ENCODE results near the gene HIVEP1. TPM values are rescaled to one million over a fixed set of nuclear protein-coding genes. Genes with fewer than 3 reads are reported as not detected.

Gene HIVEP1
- total and polyA plus RNA-seq, 4 donors: 5.2 to 40.8 (median 16.7) TPM

DNA sequence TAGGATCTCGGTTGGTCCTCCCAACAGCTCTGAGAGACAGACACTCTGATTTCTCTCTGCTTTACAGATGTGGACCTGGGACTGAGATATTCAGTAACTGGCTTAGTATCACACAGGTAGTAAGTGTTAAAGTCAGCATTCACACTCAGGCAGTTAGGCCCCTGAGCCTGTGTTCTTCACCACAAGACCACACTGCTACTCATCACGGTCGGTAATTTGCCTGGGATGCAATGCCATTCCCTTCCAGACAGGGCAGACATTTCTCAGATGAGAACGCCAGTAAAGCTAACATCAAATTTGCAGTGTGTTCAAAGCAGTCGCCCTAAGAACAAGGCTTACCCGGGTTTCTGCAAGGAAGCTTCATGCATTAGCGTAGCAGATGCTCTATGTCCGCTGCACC lies 39.8 kb upstream of the HIVEP1 start:
- WGBS, 2 donors: 86 to 95% methylated on average over 8 of the region's 8 CpGs
- no peak for DNase-seq
- no peak overlapping the region for H3K27ac ChIP-seq (ENCODE audit: low read depth in 1 of 2, low read length in 2 of 2)
- no peak for ATAC-seq (ENCODE audit: low FRiP score)
- intact Hi-C loops (cut with DNase I): no loop called here
- no peaks in the 10 kb centered on the region for H3K36me3 ChIP-seq (ENCODE audit: control insufficient read depth in 1 of 2, insufficient read depth in 2 of 2, low read length in 1 of 2)
- H3K27me3 ChIP-seq (ENCODE audit: control insufficient read depth in 1 of 2, insufficient read depth in 2 of 2, low read length in 1 of 2): no peaks in the 10 kb centered on the region
- H3K4me1 ChIP-seq (ENCODE audit: control insufficient read depth in 1 of 2, insufficient read depth in 2 of 2, low read length in 2 of 2): peaks cover 0 to 7% of the 10 kb centered on the region in 2 donors
- no peak overlapping the region for H3K4me3 ChIP-seq (ENCODE audit: low read length in 2 of 2)
- H3K9me3 ChIP-seq (ENCODE audit: control insufficient read depth, low read length): no peaks in the 10 kb centered on the region

DNA sequence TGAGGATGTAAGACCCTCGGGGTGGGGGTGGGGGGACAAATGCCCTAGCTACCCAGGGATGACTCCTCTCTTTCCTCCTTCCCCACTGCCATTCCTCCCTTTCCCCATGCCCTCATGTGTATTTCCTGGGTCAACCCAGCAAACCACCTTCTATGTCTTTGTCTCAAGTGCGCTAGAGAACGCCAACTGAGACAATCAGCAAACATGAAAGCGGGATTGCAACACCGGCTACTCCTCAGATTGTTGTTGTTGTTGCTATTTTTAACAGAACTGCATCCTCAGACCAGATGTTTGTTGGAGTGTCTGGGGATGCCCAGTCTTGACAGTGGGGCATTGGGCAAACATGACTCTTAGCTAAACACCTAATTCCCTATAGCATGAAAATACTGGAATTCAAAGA lies 39.3 kb upstream of the HIVEP1 start:
- DNase-seq (no peak), ATAC-seq (ENCODE audit: low FRiP score) (no peak)
- H3K27ac ChIP-seq (ENCODE audit: low read depth in 1 of 2, low read length in 2 of 2): no peak overlapping the region
- H3K4me3 ChIP-seq (ENCODE audit: low read length in 2 of 2): no peak overlapping the region
- H3K4me1 ChIP-seq (ENCODE audit: control insufficient read depth in 1 of 2, insufficient read depth in 2 of 2, low read length in 2 of 2): peaks cover 0 to 7% of the 10 kb centered on the region in 2 donors
- no peaks in the 10 kb centered on the region for H3K36me3 ChIP-seq (ENCODE audit: control insufficient read depth in 1 of 2, insufficient read depth in 2 of 2, low read length in 1 of 2)
- intact Hi-C loops (cut with DNase I): no loop called here
- H3K9me3 ChIP-seq (ENCODE audit: control insufficient read depth, low read length): no peaks in the 10 kb centered on the region
- H3K27me3 ChIP-seq (ENCODE audit: control insufficient read depth in 1 of 2, insufficient read depth in 2 of 2, low read length in 1 of 2): no peaks in the 10 kb centered on the region
- 88 to 93% methylated on average over 5 of the region's 5 CpGs for WGBS, 2 donors

DNA sequence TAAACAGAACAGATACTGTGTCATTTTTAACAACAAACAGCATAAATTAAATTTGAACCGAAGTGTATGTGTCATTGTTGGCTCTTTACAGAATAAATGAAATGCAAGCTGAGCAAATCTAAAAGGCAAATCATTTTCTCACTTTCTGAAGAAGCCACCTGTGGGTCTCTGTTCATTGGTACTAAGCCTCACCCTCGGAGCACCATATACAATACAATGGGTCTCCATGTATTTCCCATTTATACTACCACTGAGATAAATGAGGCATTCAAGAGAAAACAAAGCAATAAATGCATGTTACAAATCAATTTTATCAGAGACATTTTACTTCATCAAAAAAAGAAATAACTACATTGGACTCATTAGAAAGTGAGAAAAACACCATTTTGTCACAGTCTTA lies 38.9 kb upstream of the HIVEP1 start:
- H3K4me3 ChIP-seq (ENCODE audit: low read length in 2 of 2): no peak overlapping the region
- ATAC-seq (ENCODE audit: low FRiP score) (no peak), DNase-seq (no peak)
- WGBS, 2 donors: 96 to 98% methylated on average over 2 of the region's 2 CpGs
- no peaks in the 10 kb centered on the region for H3K36me3 ChIP-seq (ENCODE audit: control insufficient read depth in 1 of 2, insufficient read depth in 2 of 2, low read length in 1 of 2)
- intact Hi-C loops (cut with DNase I): no loop called here
- H3K27ac ChIP-seq (ENCODE audit: low read depth in 1 of 2, low read length in 2 of 2): no peak overlapping the region
- H3K9me3 ChIP-seq (ENCODE audit: control insufficient read depth, low read length): no peaks in the 10 kb centered on the region
- peaks cover 0 to 7% of the 10 kb centered on the region in 2 donors for H3K4me1 ChIP-seq (ENCODE audit: control insufficient read depth in 1 of 2, insufficient read depth in 2 of 2, low read length in 2 of 2)
- no peaks in the 10 kb centered on the region for H3K27me3 ChIP-seq (ENCODE audit: control insufficient read depth in 1 of 2, insufficient read depth in 2 of 2, low read length in 1 of 2)

DNA sequence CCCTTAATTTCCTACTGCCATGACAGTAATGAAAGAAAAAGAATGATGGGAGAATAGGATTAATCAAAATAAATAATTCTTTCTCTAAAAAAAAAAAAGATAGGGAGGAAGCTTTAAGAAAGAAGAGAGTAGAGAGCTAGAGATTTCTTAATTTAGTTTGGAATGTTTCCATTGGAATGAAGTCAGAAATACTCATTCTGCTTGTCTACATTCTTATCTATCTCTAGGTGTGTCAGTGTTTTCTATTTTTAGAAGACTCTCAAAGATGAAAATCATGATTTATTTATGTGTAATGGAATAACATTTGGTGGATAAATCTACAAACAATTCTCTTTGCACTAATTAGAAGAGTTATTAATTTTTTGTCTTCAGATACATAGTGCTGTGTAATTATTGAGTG lies 38.0 kb upstream of the HIVEP1 start:
- intact Hi-C loops (cut with DNase I): no loop called here
- no peak overlapping the region for H3K27ac ChIP-seq (ENCODE audit: low read depth in 1 of 2, low read length in 2 of 2)
- no peaks in the 10 kb centered on the region for H3K36me3 ChIP-seq (ENCODE audit: control insufficient read depth in 1 of 2, insufficient read depth in 2 of 2, low read length in 1 of 2)
- H3K4me1 ChIP-seq (ENCODE audit: control insufficient read depth in 1 of 2, insufficient read depth in 2 of 2, low read length in 2 of 2): peaks cover 0 to 1% of the 10 kb centered on the region in 2 donors
- no peak for ATAC-seq (ENCODE audit: low FRiP score)
- no peak for DNase-seq
- no peak overlapping the region for H3K4me3 ChIP-seq (ENCODE audit: low read length in 2 of 2)
- no peaks in the 10 kb centered on the region for H3K9me3 ChIP-seq (ENCODE audit: control insufficient read depth, low read length)
- H3K27me3 ChIP-seq (ENCODE audit: control insufficient read depth in 1 of 2, insufficient read depth in 2 of 2, low read length in 1 of 2): no peaks in the 10 kb centered on the region

DNA sequence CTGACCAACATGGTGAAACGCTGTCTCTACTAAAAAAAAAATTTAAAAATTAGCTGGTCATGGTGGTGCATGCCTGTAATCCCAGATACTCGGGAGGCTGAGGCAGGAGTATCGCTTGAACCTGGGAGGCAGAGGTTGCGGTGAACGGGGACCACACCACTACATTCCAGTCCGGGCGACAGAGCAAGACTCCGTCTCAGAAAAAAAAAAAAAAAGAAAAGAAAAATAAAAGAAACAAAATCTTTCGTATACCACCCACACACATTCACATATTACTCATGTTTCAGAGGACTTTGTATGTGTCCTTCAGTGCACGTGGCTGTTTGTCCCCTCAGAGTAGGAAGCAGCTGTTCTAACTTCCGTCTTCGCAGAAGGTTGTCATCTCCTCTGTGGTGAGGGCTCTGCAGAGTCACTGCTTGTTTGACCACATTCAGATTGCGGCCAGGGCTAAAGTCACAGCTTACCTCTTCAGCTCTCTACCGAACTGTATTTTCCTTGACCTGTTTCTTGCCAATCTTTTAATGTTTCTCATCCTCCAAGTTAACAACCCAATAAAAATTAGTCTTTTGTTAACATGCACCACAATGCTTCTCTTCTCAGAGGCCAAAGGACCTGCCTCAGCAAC lies 36.6 kb upstream of the HIVEP1 start:
- WGBS, 2 donors: 89 to 92% methylated on average over 14 of the region's 14 CpGs
- no peak overlapping the region for H3K4me3 ChIP-seq (ENCODE audit: low read length in 2 of 2)
- no peaks in the 10 kb centered on the region for H3K9me3 ChIP-seq (ENCODE audit: control insufficient read depth, low read length)
- peak; percentile 36 for ATAC-seq (ENCODE audit: low FRiP score)
- intact Hi-C loops (cut with DNase I): no loop called here
- no peaks in the 10 kb centered on the region for H3K36me3 ChIP-seq (ENCODE audit: control insufficient read depth in 1 of 2, insufficient read depth in 2 of 2, low read length in 1 of 2)
- no peaks in the 10 kb centered on the region for H3K4me1 ChIP-seq (ENCODE audit: control insufficient read depth in 1 of 2, insufficient read depth in 2 of 2, low read length in 2 of 2)
- H3K27ac ChIP-seq (ENCODE audit: low read depth in 1 of 2, low read length in 2 of 2): no peak overlapping the region
- no peaks in the 10 kb centered on the region for H3K27me3 ChIP-seq (ENCODE audit: control insufficient read depth in 1 of 2, insufficient read depth in 2 of 2, low read length in 1 of 2)
- DNase-seq: peak in 1 of 2 donors; percentile 75

DNA sequence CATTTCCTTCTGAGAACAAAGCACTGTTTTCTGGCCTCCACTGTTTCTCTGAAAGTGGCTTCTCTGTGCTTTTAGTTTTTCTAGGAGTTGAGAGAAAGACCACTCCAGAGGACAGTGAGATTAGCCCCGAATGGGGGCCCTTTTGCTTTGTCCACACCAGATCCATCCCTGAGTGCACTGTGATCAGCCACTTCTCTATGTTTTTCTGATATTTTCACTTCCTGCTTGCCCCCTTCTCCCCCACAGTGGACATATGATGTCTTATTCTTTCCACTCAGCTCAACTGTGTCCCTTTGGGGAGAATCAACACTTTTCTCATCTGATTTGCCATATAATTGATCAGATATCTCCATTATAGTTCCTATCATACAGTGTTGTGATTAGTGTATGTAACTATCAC lies 35.6 kb upstream of the HIVEP1 start:
- H3K9me3 ChIP-seq (ENCODE audit: control insufficient read depth, low read length): no peaks in the 10 kb centered on the region
- intact Hi-C loops (cut with DNase I): no loop called here
- H3K27me3 ChIP-seq (ENCODE audit: control insufficient read depth in 1 of 2, insufficient read depth in 2 of 2, low read length in 1 of 2): no peaks in the 10 kb centered on the region
- DNase-seq (no peak), ATAC-seq (ENCODE audit: low FRiP score) (no peak)
- WGBS, 2 donors: 85 to 89% methylated on average over 1 of the region's 1 CpG
- no peak overlapping the region for H3K4me3 ChIP-seq (ENCODE audit: low read length in 2 of 2)
- no peaks in the 10 kb centered on the region for H3K4me1 ChIP-seq (ENCODE audit: control insufficient read depth in 1 of 2, insufficient read depth in 2 of 2, low read length in 2 of 2)
- H3K27ac ChIP-seq (ENCODE audit: low read depth in 1 of 2, low read length in 2 of 2): no peak overlapping the region
- H3K36me3 ChIP-seq (ENCODE audit: control insufficient read depth in 1 of 2, insufficient read depth in 2 of 2, low read length in 1 of 2): no peaks in the 10 kb centered on the region

DNA sequence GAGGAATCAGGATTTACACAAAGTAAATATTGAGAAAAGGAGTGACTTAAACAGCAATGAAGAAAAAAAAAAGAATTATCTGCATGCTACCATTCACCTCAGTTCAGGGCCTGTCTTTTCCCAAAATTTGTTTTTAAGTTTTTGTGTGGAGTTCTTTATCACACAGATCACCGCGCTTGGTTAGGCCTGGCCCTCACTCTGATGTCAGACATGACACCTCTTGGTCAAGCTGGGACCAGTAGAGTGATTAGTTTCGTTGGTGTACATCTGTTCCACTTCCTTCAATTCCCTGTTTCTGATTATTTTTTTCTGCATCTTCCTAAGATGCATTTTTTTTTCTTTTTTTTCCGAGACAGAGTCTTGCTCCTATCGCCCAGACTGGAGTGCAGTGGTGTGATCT lies 34.9 kb upstream of the HIVEP1 start:
- no peak overlapping the region for H3K4me3 ChIP-seq (ENCODE audit: low read length in 2 of 2)
- DNase-seq: no peak
- no peak overlapping the region for H3K27ac ChIP-seq (ENCODE audit: low read depth in 1 of 2, low read length in 2 of 2)
- no peaks in the 10 kb centered on the region for H3K36me3 ChIP-seq (ENCODE audit: control insufficient read depth in 1 of 2, insufficient read depth in 2 of 2, low read length in 1 of 2)
- no peak for ATAC-seq (ENCODE audit: low FRiP score)
- intact Hi-C loops (cut with DNase I): no loop called here
- whole genome bisulfite sequencing, 2 donors: 98% methylated on average over 5 of the region's 5 CpGs
- no peaks in the 10 kb centered on the region for H3K4me1 ChIP-seq (ENCODE audit: control insufficient read depth in 1 of 2, insufficient read depth in 2 of 2, low read length in 2 of 2)
- no peaks in the 10 kb centered on the region for H3K27me3 ChIP-seq (ENCODE audit: control insufficient read depth in 1 of 2, insufficient read depth in 2 of 2, low read length in 1 of 2)
- H3K9me3 ChIP-seq (ENCODE audit: control insufficient read depth, low read length): no peaks in the 10 kb centered on the region

DNA sequence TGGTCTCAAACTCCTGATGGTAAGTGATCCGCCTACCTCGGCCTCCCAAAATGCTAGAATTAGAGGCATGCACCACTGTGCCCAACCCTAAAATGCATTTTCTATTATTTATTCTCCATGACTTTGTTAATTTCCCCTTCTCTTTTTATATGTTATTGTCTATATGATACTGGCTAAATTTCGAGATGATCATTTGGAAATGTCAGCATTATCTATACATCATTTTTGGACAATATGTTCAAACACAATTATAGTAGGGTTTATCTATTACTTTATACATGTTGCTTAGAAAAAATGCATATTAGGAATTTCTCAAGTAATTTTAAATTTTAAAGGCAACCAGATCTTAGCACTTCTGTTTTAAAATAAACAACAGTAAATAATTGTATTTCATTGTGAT lies 34.4 kb upstream of the HIVEP1 start:
- no peaks in the 10 kb centered on the region for H3K36me3 ChIP-seq (ENCODE audit: control insufficient read depth in 1 of 2, insufficient read depth in 2 of 2, low read length in 1 of 2)
- H3K4me3 ChIP-seq (ENCODE audit: low read length in 2 of 2): no peak overlapping the region
- no peak for ATAC-seq (ENCODE audit: low FRiP score)
- no peaks in the 10 kb centered on the region for H3K27me3 ChIP-seq (ENCODE audit: control insufficient read depth in 1 of 2, insufficient read depth in 2 of 2, low read length in 1 of 2)
- H3K9me3 ChIP-seq (ENCODE audit: control insufficient read depth, low read length): no peaks in the 10 kb centered on the region
- no peaks in the 10 kb centered on the region for H3K4me1 ChIP-seq (ENCODE audit: control insufficient read depth in 1 of 2, insufficient read depth in 2 of 2, low read length in 2 of 2)
- intact Hi-C loops (cut with DNase I): no loop called here
- WGBS, 2 donors: 96 to 97% methylated on average over 3 of the region's 3 CpGs
- no peak for DNase-seq
- H3K27ac ChIP-seq (ENCODE audit: low read depth in 1 of 2, low read length in 2 of 2): no peak overlapping the region

DNA sequence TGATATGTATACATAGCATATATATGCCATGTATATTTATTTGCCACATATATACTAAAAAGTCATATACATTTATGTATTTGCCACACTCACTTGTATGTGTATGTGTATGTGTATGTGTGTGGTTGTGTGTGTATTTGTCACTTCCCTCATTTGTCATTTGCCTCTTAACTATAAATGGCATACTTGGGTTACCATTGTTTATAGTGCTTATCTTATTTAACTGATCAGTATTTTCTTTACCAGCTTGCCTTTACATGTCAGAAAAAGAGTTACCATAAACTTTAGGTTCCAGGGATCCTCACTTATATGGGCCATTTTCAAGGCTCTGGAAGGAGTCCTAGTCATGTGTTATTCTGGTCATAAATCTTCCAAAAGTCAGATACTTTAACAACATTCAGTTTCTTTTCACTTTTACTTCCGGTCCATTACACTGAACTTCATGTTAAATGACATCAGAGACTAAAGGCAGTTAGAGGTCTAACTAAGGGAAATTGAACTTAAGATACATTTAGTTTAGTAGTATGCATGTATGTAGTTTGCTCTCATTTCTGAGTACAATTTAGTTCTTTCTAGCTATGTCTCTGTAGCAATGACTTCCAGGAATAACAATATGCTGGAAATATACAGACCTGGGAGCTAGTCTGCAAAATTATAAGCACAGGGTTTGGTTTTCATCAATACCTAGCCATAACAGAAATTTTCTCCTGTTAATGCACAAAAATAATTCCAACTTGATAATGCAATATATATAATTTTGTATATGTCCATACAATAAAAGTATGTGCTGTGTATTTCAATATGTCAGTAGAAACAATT lies 33.7 kb upstream of the HIVEP1 start:
- Histone ChIP-seq H3K9me3 (ENCODE audit: control insufficient read depth, low read length) (no peaks in the 10 kb centered on the region), H3K36me3 (ENCODE audit: control insufficient read depth in 1 of 2, insufficient read depth in 2 of 2, low read length in 1 of 2) (no peaks in the 10 kb centered on the region), H3K4me3 (ENCODE audit: low read length in 2 of 2) (no peak overlapping the region), H3K27ac (ENCODE audit: low read depth in 1 of 2, low read length in 2 of 2) (no peak overlapping the region), H3K27me3 (ENCODE audit: control insufficient read depth in 1 of 2, insufficient read depth in 2 of 2, low read length in 1 of 2) (no peaks in the 10 kb centered on the region), H3K4me1 (ENCODE audit: control insufficient read depth in 1 of 2, insufficient read depth in 2 of 2, low read length in 2 of 2) (no peaks in the 10 kb centered on the region)
- intact Hi-C loops (cut with DNase I): no loop called here
- WGBS, 2 donors: 0 to 13% methylated on average over 1 of the region's 1 CpG
- ATAC-seq (ENCODE audit: low FRiP score) (no peak), DNase-seq (no peak)
